NCI-H2227 treated with DMSO at 0.1 percent for 48 hours (cell line): ENCODE measurements around the gene FBH1.

Experiments
- DNase-seq: peaks from one replicate; lab custom pipeline; 2025; lab: John Stamatoyannopoulos, UW

The FBH1 gene

DNA sequence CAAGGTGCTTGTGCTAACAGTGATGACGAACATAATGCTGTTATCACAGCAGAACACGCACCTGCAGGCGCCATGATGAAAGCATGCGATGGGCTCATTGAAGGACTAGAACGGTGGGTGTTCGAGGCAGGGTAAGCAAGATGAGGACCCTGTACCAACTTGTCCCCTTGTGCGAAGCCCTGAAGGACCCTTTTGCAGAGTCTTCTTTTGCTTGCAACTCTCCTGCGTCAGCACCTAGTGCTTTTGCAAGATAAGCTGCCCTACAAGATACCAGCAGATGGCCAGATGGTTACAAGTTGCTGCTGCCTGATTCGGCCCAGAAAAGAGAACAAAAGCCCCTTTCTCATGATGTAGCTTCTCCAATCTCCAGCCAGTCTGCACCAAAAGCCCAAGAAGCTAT, 91.5 kb downstream of the FBH1 start:
- no peak for DNase-seq

DNA sequence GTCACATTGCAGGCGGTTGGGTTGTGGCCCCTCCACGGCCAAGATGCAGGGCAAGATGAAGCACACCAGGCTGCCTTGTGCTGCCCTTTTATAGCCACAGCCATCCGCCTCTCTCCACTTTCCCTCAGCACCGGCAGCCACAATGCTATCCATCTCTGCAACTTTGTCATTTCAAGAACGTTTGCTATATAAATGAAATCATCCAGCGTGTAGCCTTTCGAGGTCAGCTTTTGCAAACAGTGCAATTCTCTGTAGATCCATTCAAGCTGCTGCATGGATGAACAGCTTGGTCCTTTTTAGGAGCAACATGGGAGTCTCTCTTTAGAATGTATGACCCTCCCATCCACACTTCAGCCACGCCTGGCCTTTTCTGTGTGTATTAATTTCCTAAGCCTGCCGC, 93.7 kb downstream of the FBH1 start:
- DNase-seq: no peak

DNA sequence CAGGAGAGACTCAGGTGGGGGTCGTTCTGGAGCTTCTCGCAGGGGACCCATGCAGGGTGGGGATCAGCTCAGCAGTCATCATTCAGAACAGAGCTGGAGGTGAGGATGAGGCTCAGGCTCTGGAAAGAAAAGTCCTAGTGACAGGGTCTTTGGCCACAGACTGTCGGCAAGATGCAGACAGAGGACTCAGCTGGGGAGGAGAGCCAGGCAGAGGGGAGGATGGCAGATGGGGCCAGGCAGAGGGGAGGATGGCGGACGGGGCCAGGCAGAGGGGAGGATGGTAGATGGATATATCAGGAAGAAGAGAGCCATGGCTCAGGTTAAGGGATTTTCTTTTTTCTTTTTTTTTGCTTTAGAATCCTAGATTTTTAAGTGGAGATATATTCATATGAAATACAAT, 95.0 kb downstream of the FBH1 start:
- no peak for DNase-seq
